HG02943 (cell line): ENCODE measurements around the gene POLR3E.

Experiments used
- ATAC-seq: cut with Tn5 transposase; IDR thresholded peaks from one replicate; pipeline ENCODE4 v1.9.1; 2021; ENCODE audit warnings: mild to moderate bottlenecking, low read depth, moderate library complexity; ENCODE audit not compliant: unreplicated experiment

POLR3E gene

GRCh38 chr16:22380529-22380928, 83.3 kb downstream of the POLR3E start:
- no peak for ATAC-seq

- no peak for ATAC-seq
Observed at GRCh38 chr16:22381392-22381791, 84.2 kb downstream of the POLR3E start.

- no peak for ATAC-seq
Observed at GRCh38 chr16:22383827-22384226, 86.6 kb downstream of the POLR3E start.
